Measurements from ENCODE around the gene SALL1. TPM values are rescaled to one million over a fixed set of nuclear protein-coding genes. Genes with fewer than 3 reads are reported as not detected.

The SALL1 gene
- total and polyA plus RNA-seq, 8 donors = 0.04 to 0.97 (median 0.40) TPM; not detected in 2

DNA sequence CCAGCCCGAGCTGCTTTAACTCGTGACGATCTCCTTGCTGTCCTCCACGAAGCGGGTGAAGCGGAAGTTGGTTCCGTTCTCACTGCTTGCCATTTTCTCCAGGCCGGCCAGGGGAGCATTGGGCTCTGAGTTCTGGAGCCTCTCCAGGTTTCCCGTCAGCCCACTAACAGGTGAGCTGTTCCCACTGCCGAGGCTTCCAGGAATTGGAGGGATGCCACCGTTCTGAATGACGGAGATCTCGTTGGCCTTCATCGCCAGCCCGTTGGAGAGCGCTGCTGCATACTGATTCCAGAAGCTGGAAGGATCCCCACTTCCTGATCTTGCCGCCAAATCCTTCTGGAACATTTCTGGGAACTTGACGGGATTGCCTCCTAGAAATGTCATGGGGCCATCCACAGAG lies 14.0 kb downstream of the SALL1 start:
- no peak overlapping the region for H3K27ac ChIP-seq
- intact Hi-C loops (cut with DNase I) = no loop called here
- no peaks in the 10 kb centered on the region for H3K36me3 ChIP-seq
- H3K27me3 ChIP-seq = peaks cover 17 to 81% of the 10 kb centered on the region in 2 donors
- no peaks in the 10 kb centered on the region for H3K9me3 ChIP-seq
- DNase-seq (no peak), ATAC-seq (no peak)
- H3K4me1 ChIP-seq = no peaks in the 10 kb centered on the region
- no peak overlapping the region for H3K4me3 ChIP-seq
- TF ChIP-seq, protein P1, sequence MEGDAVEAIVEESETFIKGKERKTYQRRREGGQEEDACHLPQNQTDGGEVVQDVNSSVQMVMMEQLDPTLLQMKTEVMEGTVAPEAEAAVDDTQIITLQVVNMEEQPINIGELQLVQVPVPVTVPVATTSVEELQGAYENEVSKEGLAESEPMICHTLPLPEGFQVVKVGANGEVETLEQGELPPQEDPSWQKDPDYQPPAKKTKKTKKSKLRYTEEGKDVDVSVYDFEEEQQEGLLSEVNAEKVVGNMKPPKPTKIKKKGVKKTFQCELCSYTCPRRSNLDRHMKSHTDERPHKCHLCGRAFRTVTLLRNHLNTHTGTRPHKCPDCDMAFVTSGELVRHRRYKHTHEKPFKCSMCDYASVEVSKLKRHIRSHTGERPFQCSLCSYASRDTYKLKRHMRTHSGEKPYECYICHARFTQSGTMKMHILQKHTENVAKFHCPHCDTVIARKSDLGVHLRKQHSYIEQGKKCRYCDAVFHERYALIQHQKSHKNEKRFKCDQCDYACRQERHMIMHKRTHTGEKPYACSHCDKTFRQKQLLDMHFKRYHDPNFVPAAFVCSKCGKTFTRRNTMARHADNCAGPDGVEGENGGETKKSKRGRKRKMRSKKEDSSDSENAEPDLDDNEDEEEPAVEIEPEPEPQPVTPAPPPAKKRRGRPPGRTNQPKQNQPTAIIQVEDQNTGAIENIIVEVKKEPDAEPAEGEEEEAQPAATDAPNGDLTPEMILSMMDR (IDR thresholded peaks at IDR 0.05) = no peak

- intact Hi-C loops (cut with DNase I) = no loop called here
- TF ChIP-seq, protein P1 (IDR thresholded peaks at IDR 0.05) = no peak
- no peak for ATAC-seq
- Histone ChIP-seq H3K27me3 (peaks cover 17 to 70% of the 10 kb centered on the region in 2 donors), H3K4me3 (no peak overlapping the region), H3K9me3 (no peaks in the 10 kb centered on the region), H3K27ac (no peak overlapping the region), H3K4me1 (no peaks in the 10 kb centered on the region), H3K36me3 (no peaks in the 10 kb centered on the region)
- no peak for DNase-seq
These were observed 16.2 kb downstream of the SALL1 start for GRCh38 chr16:51134876-51135275.

GRCh38 chr16:51134269-51134812 lies 16.7 kb downstream of the SALL1 start:
- H3K9me3 ChIP-seq = no peaks in the 10 kb centered on the region
- intact Hi-C loops (cut with DNase I) = no loop called here
- no peak overlapping the region for H3K4me3 ChIP-seq
- ATAC-seq (no peak), DNase-seq (no peak)
- TF ChIP-seq, protein P1 (IDR thresholded peaks at IDR 0.05) = no peak
- peaks cover 17 to 70% of the 10 kb centered on the region in 2 donors for H3K27me3 ChIP-seq
- H3K4me1 ChIP-seq = no peaks in the 10 kb centered on the region
- H3K27ac ChIP-seq = no peak overlapping the region
- no peaks in the 10 kb centered on the region for H3K36me3 ChIP-seq

DNA sequence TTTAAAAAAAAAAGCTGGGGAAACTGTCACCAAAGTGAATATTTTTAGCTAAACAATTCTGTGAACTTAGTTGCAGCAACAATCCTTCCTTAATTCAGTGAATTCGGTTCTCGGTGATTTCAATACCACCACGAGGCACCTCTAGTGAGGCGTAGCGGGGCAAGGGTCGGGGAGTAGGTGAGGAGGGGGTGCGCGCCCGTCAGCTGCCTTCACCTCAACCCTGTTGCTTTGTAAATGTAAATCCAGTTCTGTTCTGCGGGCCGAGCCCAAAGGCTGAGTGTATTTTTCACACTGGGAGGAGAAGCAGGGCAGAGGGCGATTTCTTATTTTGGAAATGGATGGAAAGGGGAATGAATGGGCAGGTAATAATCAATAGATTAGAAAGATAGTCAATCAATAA lies 17.4 kb downstream of the SALL1 start:
- Histone ChIP-seq H3K36me3 (no peaks in the 10 kb centered on the region), H3K4me3 (no peak overlapping the region), H3K27ac (no peak overlapping the region), H3K9me3 (no peaks in the 10 kb centered on the region), H3K27me3 (peaks cover 17 to 70% of the 10 kb centered on the region in 2 donors), H3K4me1 (no peaks in the 10 kb centered on the region)
- ATAC-seq (no peak), DNase-seq (no peak)
- intact Hi-C loops (cut with DNase I) = no loop called here
- TF ChIP-seq, protein P1 (IDR thresholded peaks at IDR 0.05) = no peak

GRCh38 chr16:51133183-51133582 lies 17.9 kb downstream of the SALL1 start:
- no peak overlapping the region for H3K27ac ChIP-seq
- no peaks in the 10 kb centered on the region for H3K36me3 ChIP-seq
- H3K9me3 ChIP-seq = no peaks in the 10 kb centered on the region
- no peak overlapping the region for H3K4me3 ChIP-seq
- ATAC-seq = no peak
- intact Hi-C loops (cut with DNase I) = no loop called here
- peaks cover 17 to 70% of the 10 kb centered on the region in 2 donors for H3K27me3 ChIP-seq
- TF ChIP-seq, protein P1 (IDR thresholded peaks at IDR 0.05) = no peak
- no peaks in the 10 kb centered on the region for H3K4me1 ChIP-seq
- DNase-seq = no peak

Data from left lung (tissue), 10 donors.